Central memory CD4-positive, alpha-beta T cell (primary cell): Measurements from ENCODE around the gene UGT1A5.

Source experiments
- DNase-seq: peaks from one replicate; pipeline ENCODE4 v3.0.0; 2022

The UGT1A5 gene

DNA sequence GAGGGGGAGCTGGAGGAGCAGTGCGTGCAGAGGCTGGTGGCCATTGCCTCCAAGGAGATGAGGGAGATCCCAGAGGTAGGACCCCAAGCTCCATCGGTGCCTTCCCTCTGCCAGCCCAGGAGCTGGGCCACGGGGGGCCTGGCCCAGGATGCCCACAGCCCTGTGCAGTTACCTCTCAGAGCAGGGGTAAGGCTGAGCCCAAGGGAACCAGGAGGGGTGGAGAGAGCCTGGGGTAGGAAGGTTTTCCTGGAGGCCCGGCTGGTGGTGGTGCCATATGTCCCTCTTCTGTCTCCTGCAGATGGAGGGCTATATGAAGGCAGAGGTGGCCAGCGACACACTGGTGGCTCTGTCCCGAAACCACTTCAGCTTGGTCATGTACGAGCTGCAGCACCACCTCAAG lies 76.8 kb downstream of the UGT1A5 start:
- no peak for DNase-seq

DNA sequence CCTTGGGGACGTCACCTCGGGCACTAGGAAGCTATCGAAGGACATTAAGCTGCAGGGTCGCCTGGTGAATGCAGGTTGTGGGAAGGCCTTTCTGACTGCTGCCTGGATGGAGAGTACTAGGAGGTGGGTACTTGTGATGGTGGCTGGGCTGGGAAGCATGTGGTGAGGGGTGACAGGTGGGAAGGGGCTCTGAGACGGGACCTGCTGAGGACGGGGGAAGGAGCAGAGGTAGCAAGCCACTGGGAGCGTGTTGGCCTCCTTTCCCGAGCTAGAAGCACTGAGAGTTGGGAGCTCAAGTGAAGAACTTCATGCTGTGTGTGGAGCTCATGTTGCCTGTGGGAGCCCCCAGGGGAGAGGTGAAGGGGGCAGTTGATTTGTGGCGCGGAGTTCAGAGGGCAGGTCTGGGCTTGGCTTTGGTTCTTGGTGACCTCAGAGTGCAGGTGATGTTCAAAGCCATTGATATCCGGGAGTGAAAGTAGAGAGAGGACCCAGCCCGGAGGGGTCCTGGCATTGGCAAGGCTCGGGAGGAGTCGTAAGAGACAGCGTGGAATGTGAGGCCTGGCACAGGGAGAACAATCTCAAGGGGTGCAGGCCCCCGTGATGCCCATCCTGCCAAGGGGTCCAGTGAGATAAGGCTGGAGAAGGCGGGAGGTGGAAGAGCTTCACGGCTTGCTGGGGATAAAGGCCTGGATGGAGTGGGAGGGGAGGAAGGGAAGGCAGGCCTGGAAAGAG lies 78.6 kb downstream of the UGT1A5 start:
- no peak for DNase-seq

DNA sequence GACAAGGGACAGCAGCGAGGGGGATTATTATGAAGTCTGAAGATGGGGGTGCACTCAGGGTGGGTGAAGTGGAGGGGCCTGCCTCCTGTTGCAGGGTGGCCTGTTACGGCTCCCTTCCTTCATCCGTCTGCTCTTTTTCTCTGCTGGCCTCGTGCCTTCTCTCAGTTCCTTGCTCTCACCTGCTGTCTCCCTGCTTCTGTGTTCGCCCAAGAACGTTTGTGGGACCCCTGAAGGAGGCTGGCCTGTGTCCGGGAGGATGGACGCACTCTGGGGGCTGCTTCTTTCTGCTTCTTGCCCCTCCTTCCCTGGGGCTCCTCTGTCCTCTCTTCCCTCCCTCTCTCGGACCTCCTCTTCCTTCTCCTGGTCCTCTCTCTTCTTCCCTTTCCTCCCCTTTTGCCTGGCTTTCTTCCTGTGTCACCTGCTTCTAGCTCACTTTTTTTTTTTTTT lies 79.2 kb downstream of the UGT1A5 start:
- no peak for DNase-seq

DNA sequence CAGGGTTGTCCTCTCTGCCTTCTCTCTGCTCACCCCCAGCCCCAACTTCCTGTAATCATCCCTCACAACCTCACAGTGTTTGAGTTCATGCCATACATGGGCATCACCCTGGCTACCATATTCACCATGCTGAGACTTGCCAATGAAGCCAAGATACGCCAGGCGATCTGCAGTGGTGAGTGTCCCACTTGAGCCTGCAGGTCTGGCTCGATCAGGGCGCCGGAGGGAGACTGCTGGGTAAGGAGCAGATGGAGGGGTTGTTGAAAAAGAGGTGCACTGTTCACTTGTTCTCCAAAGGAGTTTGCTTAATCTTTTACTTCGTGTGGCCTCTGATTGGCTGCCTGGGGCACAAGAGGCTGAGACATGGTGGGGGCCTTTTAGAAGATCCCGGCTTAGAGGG lies 80.0 kb downstream of the UGT1A5 start:
- no peak for DNase-seq

DNA sequence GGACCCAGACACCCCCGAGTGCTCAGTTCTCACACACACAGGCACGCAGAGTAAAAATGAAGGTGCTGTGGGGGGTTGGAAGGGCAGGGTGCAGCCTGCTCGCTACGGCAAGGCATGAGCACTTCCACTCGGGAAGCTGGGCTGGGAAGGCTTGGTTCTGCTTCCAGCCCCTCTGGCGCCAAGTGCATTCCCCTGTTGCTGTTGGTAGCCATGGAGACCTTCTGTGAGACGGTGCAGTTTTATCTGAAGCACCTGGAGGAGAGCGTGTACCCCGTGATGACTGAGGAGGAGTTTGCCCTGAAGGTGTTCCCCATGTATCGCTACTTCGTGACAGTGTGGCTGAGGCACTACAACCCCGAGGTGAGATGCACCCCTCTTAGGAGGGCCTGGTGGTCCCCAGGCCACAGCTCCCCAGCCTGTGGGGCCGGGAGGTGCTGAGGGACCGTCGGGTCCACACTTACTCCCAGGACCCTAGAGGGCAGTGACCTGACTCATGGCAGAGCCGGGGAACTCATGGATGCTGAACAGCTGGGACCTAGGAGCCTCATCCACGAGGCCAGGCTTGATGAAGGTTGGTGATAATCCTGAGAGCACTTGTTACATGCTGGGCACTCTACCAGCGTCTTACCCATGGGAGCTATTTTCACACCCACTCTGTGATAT lies 80.9 kb downstream of the UGT1A5 start:
- DNase-seq: no peak

DNA sequence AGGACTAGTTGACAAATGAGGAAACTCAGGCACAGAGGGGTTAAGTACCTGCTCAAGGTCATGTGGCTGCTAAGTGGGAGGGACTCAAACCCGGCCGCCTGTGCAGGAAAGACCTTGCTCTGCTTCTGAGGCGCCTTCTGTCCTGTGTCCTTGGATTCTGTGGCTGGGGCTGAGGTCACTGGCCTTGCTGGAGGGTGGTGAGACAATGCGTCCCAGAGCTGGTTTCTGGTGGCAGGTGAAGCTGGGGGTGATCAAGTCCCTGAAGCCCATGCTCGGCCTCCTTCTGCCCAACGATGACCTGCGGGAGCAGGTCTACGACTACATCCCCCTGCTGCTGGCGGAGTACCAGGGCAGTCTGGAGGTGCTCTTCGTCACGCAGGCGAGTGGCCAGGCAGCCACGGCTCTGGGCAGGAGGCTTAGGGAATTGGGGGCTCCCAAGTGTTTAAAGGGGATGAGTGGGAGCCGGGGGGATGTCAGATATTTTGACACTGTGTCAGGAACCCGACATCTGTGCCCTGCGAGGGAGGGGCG lies 81.5 kb downstream of the UGT1A5 start:
- DNase-seq: no peak

DNA sequence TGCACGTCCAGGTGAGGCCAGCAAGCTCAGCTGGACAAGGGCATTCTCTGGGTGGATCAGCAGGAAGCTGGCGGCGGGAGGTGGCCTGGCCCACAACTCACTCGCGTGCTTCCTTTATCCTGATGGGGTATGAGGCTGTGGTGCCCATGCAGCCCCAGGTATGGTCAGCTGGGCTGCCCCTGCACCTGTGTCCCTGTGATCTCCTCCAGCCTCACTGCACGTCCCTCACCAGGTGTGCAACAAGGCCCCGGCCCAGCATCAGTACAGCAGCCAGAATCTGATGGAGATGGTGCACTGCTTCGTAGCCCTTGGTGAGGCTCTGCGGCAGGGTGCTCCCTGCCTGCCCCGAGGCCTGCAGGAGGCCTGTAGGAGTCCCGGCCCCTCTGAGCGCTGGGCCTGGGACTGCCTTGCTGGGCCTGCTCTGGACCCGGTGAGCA lies 83.0 kb downstream of the UGT1A5 start:
- no peak for DNase-seq

DNA sequence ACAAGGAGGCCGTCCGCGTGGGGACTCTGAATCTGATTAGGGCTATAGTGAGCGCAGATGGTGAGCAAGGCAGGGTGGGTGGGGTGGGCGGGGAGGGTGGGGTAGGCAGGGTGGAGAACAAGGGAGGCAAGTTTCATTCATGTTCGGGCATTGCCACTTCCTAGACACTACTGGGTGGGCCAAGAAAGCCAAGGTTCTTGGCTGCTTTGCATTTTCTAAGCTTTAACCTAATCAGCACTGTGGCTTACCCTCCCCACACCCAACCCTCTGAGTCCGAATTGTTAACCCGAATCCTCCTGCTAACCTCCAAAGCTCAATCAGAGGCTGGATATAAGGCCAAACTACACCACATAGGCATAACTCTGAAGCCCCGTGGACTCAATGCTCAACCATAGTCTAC lies 83.5 kb downstream of the UGT1A5 start:
- no peak for DNase-seq

DNA sequence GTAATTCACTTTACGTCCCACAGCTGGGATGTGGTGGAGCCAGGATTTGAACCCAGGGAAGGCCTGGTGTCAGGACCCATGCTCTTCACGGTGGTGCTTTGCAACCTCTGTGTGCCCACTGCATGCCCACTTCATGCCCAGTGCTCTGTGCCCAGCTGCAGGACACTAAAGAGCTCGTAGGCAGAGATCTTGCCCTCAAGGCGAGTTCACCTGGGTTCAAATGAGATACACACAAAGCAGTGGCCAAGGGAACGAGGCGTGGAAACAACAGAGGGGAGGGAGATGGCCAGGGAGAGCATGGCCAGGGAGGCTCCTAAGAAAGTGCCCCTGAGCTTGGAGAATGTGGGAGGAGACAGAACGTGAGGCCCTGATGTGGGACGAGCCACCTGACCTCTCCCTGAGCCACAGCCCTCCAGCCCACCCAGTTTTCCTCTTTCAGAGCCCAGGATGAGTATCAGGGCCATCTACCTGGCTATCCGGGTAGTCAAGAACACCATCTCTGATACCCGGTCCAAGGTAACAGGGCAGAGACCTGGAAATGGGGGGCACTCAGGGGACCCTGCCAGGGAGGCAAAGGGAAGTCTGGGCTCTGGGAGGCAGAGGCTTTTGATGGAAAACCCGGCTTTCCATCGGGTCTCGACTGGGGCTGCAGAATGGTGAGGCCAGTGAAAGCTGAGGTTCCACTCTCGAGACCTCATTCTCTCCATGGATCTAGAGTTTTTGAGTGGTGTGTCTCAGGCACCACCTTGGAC lies 85.8 kb downstream of the UGT1A5 start:
- no peak for DNase-seq

DNA sequence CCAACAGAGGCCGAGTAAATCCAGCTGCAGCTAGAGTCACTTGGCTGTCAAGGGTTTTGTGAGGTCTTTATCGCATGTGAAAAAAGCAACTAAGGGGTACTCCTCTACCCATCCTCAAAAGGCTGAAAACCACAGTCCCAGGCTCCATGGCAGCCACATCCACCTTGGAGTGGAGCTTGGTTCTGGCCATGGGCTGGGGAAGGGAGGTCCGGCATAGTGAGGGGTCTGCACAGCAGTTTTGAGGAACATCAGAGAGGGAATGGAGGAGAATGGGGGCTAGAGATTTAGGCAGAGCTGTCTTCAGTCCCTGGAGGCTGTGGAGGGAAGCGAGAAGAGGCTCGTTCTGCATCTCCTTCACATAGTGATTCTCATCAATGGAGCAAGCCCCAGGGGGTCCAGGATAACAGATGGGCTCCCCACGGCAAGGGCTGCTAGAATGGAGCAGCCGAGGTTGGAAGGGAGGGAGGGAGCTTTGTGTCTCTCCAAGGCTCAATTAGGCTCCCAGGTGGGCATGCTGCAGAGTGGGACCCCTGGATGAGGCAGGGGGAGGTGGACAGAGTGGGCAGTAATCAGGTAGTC lies 86.5 kb downstream of the UGT1A5 start:
- no peak for DNase-seq

DNA sequence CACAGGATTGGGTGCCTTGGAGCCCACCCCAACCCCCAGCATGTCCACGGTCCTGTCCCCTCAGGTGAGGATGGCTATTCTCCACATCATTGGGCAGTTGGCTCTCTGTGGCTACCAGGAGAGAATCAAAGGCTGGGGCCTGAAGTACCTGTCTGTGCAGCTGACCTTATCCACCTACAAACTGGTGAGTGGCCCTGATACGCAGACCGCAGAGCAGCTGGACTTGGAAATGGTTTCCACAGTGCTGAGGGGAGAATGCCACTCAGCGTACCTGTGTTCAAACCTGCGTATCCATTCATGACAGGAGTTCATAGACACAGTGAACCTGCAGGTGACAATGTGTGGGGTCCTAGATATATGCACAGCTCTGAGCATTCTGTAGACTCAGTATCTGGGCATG lies 87.0 kb downstream of the UGT1A5 start:
- DNase-seq: no peak

DNA sequence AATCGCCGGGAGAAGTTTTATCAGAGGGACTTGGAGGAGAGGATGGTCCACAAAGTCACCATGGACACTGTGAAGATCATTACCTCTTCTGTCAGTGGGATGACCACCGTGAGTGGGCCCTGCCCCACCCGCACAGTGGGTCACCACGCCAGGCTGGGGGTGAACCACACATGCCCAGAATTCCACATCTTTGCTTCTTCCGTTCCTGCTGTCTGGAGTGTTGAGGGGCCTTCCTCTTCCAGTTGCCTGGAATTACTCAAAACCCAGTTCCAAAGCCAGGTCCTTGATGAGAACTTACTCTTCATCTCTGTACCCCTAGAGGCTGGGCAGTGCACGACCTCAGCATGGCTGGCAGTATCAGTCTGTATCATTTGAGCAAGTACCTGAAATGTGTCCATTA lies 87.5 kb downstream of the UGT1A5 start:
- no peak for DNase-seq

DNA sequence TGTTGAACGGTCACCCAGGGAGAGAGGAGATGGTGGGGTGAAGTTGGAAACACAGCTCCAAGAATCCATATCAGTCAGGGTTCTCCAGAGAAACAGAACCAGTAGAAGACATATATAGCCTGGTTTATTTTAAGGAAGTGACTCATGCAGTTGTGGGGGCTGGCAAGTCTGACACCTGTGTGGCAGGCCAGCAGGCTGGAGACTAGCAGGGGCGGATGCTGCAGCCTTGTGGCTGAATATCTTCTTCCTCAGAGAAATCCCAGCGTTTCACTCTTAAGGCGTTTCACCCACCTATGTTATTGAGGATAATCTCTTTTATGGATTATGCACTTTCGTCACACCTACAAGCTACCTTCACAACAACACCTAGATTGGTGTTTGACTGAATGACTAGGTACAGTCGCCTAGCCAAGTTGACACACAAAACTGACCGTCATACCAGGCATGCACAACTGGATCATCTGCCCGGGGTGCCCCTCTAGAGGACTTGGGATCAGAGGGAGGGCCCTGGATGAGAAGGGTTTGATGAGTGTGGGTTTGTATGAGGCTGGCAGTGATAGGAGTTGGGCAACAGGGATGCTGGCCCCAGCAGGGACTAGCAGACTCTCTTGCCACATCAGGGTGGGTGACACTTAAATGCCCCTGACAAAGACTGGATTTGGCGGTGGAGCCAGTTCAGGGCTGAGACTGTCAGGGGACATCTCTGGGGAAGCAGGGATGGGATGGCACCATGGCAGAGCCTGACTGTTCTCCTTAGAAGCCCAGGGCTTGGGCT lies 88.8 kb downstream of the UGT1A5 start:
- DNase-seq: no peak

DNA sequence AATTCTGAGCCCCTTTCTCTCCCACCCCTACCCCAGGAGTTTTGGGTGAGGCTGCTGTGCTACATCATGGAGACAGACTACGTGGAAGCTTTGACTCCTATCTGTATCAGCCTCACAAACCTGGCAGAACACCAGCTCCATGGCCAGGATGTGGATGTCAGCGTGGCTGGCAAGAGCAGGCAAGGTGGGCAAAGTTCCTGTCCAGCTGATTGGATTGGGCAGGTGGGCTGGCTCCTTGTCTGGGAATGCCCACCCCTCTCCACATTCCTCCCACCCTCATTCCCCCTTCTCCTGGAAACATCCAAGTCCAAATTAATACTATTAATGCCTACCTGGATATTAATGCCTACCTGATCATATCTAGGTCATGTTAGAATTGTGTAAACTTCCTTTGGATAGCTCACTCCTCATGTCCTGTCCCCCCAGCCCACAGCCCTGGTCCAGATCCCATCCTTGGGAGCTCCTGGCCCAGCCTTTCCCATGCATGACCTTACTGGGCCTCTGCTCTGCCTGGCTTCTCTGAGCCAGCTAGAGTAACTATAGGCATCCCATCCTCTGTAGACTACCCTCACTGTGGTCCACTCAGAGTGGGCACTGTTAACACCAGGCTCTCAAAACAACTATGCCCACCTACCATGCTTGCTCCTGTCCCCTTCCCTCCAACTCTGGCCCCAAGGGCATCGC lies 89.6 kb downstream of the UGT1A5 start:
- DNase-seq: no peak

DNA sequence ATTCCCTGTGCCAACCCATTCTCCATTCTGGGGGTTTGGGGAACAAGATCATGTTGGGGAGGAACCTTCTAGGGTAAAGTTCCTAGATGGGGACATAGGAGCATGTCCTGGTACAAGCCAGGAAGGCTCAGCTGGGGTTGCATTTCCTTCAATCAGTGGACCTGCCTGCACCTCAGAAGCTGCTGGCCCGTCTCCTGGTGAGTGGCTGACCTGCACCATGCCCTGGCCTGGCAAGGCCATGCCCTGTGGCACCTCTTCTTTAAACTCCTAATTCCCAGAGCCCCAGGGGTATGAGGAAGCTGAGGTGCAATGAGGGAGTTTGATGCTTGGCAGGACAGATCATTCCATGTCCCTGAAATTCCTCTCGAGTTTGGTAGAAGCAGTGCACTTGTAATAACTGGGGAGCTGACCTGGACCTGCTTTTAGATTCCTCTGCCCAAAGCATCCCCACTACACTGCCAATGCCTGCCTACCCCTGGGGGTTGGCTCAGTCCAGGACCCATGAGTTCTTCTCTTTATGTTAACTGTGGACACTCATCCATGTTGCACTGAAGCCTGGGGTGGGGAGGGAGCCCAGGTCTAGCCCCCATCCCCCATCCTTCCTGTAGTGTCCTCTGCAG lies 90.7 kb downstream of the UGT1A5 start:
- DNase-seq: no peak

DNA sequence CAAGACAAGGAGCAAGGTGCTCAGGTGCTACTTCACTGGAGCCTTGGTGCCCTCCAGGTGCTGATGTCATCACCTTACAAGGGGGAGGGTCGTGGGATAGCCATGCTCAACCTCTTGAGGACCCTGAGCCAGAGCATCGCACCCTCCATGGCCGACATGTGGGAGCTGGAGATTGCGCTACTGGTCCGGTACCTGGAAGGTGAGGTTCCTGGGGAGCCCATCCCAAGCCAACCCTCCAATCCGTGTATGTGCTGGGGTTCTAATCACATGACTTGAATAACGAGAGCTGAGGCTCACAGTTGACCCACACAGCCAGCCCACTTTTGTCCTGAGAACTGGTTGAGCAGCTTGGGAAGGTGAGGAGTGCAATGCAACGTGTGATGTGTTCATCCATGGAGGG lies 91.3 kb downstream of the UGT1A5 start:
- DNase-seq: no peak

DNA sequence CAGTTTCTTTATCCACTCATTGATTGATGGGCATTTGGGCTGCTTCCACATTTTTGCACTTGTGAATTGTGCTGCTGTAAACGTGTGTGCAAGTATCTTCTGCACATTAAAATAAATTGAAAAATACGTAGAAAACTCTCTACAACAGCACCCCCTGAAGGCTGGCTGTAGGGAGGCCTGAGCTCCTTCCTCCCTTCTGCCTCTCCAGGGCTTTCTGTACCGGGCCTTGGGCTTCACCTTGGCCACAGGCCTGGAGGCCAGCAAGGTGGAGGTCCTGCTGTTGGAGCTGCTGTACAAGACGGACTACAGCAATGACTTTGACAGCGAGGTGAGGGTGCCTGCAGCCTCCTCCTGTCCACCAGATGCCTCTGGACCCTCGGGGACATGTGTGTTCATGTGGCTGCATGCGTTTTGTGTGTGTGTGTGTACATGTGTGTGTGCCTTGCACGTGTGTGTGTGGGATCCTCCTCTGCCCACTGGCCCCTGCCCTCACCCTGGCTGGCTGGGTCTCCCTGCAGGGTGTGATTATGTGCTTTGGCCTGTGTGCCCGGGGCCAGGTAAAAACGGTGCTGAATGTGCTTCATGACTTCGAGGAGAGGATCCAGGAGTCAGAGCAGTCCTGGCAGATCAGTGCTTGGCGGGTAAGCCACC lies 94.6 kb downstream of the UGT1A5 start:
- no peak for DNase-seq

DNA sequence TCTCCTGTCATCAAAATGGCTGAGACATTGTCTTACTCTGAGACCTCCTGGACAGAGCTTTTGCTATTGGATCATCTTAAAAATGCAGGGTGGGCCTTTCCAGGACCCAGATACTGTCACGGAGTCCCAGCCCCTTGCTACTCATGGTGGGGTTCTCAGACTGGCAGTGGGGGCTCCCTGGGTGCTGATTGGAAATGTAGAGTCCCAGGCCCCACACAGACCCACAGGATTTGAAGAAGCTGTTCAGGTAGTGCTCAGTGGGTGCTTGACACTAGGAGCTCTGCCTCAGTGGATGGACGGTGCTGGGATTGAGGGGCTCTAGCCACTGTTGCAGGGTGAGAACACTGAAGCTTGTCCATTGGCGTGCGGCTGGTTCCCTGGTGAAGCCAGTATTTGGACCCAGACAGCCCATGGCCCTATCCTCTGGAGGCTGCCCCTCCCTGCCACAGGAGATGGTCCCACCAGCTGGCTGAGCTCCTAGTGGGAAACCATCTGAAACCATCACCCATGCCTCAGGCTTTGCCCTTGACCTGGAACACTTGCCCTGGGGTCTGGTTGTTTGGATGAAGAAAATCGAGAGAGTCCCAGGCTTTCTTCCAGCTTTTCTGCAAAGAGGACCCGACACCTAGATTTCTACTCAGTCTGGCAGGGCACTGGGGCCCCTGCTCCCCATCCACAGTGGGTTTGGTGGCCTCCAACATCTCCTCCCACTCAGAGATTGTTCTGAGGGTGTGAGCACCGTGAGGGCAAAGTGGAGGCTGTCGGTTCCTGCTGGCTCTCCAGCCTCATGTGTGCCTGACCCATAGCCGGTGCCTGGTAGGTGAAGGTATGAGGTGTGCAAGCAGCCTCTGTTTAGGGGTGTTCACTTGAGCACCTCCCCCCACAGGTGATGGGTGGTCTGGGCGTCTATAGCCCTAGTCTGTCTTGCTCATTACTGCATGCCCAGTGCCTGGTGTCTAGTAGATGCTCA lies 95.5 kb downstream of the UGT1A5 start:
- no peak for DNase-seq

DNA sequence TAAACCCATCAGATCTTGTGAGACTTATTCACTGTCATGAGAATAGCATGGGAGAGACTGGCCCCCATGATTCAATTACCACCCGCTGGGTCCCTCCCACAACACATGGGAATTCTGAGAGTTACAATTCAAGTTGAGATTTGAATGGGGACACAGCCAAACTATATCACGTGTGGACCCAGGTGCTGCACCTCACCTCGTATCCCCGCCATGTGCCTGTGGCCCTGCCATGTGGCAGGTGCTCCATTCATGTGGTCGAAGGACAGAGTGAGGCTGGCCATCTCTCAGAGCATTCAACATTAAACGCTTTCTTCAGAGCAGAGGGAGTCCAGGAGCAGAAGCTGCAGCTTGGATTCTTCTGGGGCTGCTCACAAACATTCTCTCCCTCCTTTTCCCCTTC lies 97.7 kb downstream of the UGT1A5 start:
- no peak for DNase-seq

DNA sequence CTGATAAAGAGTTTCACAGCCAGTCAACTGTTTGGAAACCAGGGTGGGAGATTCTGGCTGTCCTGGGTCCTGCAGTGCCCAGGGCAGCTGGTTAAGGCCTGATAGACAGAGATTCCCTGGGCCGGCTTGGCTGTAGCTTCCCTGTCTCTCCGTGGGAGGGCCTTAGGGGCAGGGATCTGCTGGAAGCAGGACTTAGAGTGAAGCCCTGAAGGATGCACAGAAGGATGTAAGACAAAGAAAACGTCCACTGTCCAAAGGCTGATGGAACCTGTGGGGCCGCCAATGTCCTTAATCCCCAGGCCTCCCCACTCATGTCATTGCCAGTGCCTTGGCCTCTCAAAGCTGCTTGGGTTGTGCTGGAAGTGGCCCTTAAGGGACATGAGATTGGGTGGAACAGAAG lies 98.4 kb downstream of the UGT1A5 start:
- DNase-seq: no peak
